HG02852 (cell line): ENCODE data around the gene PLEKHH1.
"Not testable (repeated sequence)": the region's sequence is repeated elsewhere in the genome, so short reads cannot be mapped to it uniquely, and the experiment has no call there.

ENCODE experiments used
- ATAC-seq: cut with Tn5 transposase; IDR thresholded peaks from one replicate; pipeline ENCODE4 v1.9.1; 2021; ENCODE audit warnings: mild to moderate bottlenecking, moderate library complexity; ENCODE audit not compliant: unreplicated experiment

PLEKHH1 gene

GRCh38 chr14:67619446-67620216 lies 86.5 kb downstream of the PLEKHH1 start, which contains the start of gene ARG2:
ARG2 (plus strand) TSS chr14:67619920; CDS start chr14:67619978, 58 bp downstream.
- ATAC-seq: peak; percentile 92

- ATAC-seq: no peak
Measured at GRCh38 chr14:67620217-67620785, 87.2 kb downstream of the PLEKHH1 start.

DNA sequence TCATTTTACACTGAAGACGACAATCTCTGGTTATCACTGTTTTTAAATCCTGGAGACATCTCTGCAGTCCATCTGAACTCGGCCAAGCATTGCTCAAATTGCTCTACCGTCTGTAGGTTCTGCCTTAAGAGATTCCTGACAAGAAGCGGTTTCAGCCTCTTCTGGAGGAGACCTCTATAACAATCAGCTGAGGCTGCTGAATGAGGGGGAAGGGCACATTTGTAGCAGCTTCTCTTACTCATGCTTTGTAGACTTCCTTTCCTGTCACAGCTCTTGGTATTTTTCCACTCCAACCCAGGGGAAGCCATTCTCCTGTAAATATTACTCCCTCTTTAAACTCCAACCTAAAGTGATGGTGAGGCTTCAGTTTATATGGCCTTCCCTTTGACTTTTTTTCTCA lies 89.6 kb downstream of the PLEKHH1 start:
- ATAC-seq: no peak

- ATAC-seq: no peak
Measured at GRCh38 chr14:67623114-67623513, 90.0 kb downstream of the PLEKHH1 start.

- ATAC-seq: not testable (repeated sequence)
Measured at GRCh38 chr14:67626131-67626530, 93.0 kb downstream of the PLEKHH1 start.

GRCh38 chr14:67627519-67627918 lies 94.4 kb downstream of the PLEKHH1 start:
- ATAC-seq: no peak

DNA sequence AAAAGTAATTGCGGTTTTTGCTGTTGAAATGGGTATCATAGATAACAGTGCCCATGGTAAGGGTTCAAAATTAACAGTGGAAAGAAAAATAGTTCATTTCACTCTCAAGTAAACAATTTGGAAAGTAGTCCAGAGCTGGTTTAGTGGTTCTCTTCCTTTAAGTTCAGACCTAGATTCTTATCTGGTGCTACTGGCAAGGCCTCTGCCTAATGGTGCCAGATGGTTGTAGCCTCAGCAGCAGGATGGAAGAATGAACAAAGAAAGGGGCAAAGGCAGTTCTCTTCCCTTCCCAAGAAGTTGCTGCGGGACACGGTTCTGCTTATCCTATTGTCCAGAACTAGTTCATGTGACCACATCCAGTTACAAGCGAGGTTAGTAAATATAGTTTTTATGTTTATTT lies 97.1 kb downstream of the PLEKHH1 start:
- no peak for ATAC-seq

DNA sequence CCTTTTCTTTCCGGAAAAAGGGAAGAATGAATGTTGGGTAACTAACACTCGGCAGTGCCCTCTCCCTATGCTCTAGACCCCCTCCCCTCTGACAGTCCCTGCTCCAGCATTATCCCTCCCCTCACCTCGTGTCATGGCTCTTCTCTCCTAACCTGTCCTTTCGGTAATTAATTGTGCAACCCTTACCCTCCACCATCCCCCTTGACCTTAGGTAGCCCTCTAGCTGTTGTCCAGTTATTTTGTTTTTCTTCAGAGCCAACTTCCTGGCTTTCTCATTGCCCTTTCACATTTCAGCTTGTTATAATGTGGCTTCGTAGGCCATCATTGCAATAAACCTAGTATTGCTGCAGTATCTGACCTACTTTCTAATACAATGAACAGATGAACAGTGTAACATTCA lies 97.8 kb downstream of the PLEKHH1 start:
- no peak for ATAC-seq

GRCh38 chr14:67633451-67634147 lies 100.5 kb downstream of the PLEKHH1 start:
- ATAC-seq: no peak

- no peak for ATAC-seq
Measured at GRCh38 chr14:67636361-67636919, 103.3 kb downstream of the PLEKHH1 start.

DNA sequence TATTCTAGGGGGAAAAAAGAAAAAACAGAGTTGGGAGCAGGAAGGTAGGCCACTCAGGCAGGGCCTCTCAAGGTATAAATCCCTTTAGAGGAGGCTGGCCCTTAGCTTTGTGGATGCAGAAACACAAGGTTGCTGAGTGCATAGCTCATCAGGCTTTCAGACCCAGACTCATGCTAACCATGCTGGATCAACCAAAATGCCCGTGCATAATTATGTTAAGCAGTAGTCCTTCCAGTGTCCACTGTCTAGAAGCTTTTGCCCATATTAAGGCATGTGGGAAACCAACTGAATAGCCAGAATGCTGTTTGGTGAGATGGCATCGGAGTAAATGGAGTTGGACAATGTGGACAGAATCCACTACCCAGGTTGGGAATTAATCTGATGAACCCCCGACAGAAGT lies 105.6 kb downstream of the PLEKHH1 start:
- ATAC-seq: no peak
